OCI-LY7 (cell line): Measurements from ENCODE around the gene ARHGEF26.

Experiments used
- EZH2phosphoT487 ChIP-seq: fragments of 200-600 bp; sonication (generic); IDR thresholded peaks from 2 replicates; pipeline ENCODE4 v1.6.1; 2018; ENCODE audit warnings: low read depth, borderline replicate concordance, mild to moderate bottlenecking, mixed run types, antibody characterized with exemption, low read length, moderate library complexity, mixed read lengths
- TF ChIP-seq, protein P1 (sequence below): fragments of 200-600 bp; sonication (generic); conservative IDR thresholded peaks from 2 replicates; pipeline ENCODE4 v1.5.1; 2014; ENCODE audit warnings: mild to moderate bottlenecking, antibody characterized with exemption, low read length, moderate library complexity, mixed read lengths

GRCh38 chr3:154194877-154195276, 73.7 kb downstream of the ARHGEF26 start:
- TF ChIP-seq, protein P1, sequence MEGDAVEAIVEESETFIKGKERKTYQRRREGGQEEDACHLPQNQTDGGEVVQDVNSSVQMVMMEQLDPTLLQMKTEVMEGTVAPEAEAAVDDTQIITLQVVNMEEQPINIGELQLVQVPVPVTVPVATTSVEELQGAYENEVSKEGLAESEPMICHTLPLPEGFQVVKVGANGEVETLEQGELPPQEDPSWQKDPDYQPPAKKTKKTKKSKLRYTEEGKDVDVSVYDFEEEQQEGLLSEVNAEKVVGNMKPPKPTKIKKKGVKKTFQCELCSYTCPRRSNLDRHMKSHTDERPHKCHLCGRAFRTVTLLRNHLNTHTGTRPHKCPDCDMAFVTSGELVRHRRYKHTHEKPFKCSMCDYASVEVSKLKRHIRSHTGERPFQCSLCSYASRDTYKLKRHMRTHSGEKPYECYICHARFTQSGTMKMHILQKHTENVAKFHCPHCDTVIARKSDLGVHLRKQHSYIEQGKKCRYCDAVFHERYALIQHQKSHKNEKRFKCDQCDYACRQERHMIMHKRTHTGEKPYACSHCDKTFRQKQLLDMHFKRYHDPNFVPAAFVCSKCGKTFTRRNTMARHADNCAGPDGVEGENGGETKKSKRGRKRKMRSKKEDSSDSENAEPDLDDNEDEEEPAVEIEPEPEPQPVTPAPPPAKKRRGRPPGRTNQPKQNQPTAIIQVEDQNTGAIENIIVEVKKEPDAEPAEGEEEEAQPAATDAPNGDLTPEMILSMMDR: no peak
- no peak for TF ChIP-seq EZH2phosphoT487
